HuH-7.5 (cell line): ENCODE data around the gene TMA7B.
A peak's percentile ranks its signal among the peaks of the same experiment; 100 is the strongest.
"Not testable (repeated sequence)": the region's sequence is repeated elsewhere in the genome, so short reads cannot be mapped to it uniquely, and the experiment has no call there.

Experiments used
- DNase-seq: peaks from one replicate; pipeline ENCODE4 v3.0.0; 2011; ENCODE audit warnings: low spot score

TMA7B gene

DNA sequence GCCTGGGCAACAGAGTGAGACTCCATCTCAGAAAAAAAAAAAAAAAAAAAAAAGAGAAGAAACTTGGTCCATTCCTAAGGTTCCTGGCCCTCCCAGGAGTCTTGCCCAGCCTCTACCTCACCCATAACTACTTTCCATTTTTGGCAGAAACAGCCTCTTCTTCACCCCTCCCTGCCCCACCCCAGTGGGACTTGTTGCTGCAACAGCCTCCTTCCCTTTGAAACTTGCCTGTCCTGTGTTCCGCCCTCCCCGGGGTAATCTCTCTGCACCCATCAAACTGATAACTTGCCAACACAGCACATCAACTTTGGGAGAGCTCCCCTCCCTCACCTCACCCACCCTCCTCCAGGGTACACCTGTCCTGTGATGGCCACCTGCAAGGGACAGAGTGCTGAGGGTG lies 24.5 kb downstream of the TMA7B start:
- DNase-seq, result no peak

DNA sequence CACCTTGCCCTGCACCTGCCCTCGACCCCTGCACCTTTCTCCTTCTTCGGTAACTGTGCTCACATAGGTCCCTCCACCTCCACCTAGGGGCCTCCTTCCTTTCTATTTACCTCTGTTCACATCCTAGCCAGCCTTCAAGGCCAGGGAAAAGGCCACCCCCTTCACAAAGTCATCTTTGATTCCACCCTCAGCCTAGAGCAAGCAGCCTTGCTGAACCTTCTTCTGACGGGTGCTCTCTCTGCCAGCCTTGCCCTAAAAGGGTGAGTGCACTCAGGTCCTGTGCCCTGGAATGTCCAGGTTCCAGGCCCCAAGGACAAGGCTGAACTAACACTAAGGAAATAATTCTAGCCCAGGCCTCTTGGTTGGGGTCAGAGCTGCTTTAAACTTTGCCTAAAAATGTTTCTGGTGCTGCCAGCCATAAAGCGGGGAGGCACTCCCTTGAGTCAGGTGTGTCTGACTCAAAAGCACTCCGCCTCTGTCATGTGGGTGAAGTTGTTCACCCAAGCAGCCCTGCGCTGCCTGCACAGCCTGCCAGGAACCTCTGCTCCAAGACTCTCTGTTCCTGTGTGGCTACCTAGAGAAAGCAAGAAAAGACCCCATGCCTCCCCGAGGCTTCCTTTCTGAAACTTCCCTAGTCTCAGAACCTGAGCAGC lies 25.3 kb downstream of the TMA7B start:
- no peak for DNase-seq

DNA sequence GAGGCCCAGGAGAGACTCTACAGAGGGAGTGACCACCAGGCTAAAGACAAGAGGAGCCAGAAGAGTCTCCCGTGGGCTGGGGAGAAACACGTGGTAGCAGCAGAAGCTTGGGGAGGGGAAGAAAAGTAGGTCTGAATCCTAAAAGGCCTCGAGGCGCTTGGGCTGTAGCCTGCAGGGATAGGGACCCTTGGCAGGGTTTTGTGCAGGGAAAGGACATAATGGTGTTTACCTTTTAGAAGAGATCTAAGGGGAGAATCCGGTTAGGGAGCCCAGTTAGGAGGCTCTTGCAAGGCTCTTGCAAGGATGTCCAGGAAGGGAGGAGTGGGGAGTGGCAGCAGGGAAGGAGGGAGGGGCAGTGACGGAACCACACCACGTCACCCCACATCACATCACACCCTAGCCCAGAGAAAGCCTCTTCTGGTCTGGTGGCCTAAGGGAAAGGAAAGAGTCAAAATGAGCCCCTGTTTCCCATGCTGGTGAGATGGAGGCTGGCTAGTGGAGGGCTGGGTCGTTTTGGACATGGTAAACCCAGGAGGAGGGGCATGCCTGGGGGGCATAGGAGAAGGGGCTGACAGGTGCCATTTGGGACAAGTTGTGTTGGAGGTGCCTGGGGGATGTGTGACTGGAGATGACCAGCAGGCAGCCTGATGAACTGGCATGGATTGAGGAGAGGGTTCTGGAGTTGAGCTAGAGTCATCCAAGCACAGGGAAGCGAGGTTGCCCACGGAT lies 28.4 kb downstream of the TMA7B start:
- DNase-seq, result no peak

DNA sequence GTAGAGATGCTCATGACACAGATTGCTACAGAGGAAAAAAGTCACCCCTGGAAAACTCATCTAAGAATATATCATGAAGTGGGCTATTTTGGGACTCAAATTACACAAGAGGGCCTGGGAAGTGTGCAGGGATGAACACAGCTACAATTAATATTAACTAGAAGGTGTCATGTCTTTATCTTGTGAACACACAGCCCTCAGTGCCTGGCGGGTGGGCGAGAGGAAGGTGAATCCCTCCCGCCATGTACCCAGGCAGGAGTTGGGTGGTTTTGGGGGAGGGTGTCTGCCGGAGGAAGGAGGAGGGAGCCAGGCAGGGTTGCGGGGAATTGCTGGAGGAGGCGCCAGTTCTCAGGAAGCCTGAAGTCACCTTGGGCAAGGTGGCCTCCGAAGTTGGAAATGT lies 29.4 kb downstream of the TMA7B start:
- no peak for DNase-seq

DNA sequence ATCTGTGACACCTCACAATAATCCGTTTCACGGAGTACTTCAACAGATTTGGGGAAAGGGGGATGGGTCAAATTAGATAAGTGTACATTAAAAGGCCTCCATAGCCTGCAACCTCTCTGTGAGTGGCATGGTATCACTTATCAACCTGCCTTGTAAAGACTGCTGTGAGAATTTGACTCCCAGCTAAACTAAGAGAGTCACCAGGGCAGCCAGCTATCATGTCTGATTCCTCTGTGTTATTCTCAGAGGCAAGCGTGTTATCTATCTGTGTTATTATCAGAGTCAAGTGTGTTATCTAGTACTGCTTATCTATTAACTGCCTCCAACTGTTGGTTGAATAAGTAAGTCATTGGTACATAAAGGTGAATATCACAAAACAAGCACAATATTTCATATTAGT lies 30.5 kb downstream of the TMA7B start:
- DNase-seq, result no peak

DNA sequence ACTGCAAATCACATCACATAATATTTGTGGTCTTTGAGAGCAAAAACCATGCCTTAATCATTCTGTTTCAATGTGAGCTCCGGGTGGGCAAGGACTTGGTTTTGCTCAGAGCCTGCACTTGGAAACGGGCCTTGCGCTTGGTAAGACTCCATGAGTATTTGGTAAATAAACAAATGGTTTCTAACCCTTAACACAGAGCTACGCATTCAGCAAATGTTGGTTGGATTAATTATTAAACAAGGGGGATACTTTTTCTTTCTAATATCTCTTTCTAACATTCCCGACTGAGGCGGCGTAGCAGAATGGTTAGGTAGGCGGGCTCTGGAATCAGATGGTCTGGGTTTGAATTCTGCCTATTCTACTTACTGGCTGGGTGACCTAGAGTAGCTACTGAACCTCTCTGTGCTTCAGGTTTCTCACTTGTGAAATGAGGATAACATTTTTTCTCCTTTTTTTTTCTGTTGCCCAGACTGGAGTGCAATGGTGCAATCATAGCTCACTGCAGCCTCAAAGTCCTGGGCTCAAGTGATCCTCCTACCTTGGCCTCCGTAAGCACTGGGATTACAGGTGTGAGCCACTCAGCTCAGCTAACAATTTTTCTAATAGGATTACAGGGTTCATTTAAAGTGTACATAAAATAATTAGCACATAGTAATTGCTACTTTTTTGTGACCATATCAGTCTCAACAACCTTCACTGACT lies 31.1 kb downstream of the TMA7B start:
- DNase-seq, result no peak

DNA sequence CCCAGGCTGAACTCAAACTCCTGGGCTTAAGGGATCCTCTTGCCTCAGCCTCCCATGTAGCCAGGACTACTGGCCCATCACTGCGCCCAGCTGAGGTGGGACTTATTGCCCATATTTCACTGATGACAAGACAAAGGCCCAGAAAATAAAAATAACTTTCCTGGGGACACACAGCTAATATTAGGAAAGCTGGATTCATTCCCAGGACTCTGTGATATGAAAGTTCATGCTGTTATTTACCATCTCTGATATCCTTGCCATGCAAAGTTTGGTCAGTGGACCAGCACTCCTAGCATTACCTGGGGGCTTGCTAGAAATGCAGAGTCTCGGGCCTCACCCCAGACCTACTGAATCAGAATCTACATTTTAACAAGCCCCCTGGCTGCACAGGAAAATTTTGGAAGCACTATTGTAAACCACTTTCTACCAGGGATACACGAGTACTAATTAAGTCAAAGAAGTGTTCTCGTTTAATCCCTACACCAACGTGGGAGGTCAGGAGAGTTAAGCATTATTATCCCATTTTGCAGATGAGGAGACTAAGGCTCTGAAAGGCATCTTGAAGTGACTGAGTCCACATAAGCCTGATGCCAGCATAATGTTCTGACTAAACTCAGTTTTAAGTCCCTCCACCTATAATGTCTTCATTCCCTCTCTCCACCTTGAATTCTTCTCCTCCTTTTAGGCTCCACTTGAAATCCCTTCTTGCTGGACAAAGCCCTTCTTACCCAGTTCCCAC lies 32.1 kb downstream of the TMA7B start:
- DNase-seq, result no peak

DNA sequence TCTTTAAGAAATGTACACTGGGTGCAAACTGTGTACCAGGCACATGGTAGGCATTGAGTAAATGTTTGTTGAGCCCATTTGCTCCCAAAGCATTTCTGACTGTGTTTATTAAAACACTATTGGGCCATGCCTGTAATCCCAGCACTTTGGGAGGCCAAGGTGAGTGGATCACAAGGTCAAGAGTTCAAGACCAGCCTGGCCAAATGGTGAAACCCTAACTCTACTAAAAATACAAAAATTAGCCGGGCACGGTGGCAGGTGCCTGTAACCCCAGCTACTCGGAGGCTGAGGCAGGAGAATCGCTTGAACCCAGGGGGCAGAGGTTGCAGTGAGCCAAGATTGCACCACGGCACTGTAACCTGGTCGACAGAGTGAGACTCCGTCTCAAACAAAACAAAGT lies 32.7 kb downstream of the TMA7B start:
- DNase-seq, result not testable (repeated sequence)

DNA sequence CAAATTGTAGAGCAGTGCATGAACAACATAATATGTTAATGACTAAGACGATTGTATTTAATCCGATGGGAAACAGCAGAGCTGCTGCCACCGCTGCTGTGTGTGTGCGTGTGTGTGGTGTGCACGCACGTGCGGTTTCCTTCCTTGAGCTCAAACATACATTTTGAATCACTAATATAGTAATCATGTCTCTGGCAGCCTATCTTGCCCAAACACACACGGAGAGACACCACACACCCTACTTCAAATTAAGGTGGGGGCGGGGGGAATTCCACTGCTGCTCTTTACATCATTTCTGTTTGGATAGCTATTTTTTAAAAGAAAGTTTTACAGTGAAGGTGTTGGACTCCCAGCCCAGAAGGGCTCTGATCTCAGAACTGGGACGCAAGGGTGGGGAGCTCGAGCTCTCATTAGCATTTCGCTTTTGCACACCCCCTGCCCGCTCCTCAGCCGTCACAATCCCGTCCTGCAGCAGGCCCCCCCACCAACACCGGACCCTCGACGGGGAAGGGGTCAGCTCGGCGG lies 33.9 kb downstream of the TMA7B start:
- no peak for DNase-seq

DNA sequence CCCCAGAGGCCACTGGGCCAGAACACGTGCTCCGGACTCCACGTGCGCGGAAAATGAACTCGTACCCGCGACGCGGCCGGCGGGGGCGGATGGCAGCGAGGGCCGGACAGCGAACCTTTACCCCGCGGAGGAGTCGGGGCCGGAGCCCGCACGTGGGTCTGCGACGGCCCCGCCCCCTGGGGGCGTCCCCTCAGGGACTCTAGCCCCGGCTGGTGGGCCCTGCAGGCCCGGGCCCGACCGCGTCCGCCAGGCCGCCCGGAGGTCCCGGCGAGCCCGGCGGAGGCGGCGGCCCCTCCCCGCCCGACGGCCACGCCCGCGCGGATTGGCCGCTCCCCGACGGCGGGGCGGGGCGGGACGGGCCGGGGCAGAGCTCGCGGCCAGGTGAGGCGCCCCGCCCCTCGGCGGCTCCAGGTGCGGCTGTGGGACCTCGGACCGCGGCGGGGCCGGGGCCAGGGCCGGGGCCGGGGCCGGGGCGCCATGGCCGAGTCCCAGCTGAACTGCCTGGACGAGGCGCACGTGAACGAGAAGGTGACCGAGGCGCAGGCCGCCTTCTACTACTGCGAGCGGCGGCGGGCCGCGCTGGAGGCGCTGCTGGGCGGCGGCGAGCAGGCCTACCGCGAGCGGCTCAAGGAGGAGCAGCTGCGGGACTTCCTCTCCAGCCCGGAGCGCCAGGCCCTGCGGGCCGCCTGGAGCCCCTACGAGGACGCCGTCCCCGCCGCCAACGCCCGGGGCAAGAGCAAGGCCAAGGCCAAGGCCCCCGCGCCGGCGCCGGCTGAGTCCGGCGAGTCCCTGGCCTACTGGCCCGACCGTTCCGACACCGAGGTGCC lies 34.6 kb downstream of the TMA7B start, which contains the start of gene FAM83F:
Gene FAM83F, plus strand, starts transcription at position 389 of the 827 bp plus-strand sequence. Its CDS starts 89 bp downstream, at position 478.
- DNase-seq, result no peak

DNA sequence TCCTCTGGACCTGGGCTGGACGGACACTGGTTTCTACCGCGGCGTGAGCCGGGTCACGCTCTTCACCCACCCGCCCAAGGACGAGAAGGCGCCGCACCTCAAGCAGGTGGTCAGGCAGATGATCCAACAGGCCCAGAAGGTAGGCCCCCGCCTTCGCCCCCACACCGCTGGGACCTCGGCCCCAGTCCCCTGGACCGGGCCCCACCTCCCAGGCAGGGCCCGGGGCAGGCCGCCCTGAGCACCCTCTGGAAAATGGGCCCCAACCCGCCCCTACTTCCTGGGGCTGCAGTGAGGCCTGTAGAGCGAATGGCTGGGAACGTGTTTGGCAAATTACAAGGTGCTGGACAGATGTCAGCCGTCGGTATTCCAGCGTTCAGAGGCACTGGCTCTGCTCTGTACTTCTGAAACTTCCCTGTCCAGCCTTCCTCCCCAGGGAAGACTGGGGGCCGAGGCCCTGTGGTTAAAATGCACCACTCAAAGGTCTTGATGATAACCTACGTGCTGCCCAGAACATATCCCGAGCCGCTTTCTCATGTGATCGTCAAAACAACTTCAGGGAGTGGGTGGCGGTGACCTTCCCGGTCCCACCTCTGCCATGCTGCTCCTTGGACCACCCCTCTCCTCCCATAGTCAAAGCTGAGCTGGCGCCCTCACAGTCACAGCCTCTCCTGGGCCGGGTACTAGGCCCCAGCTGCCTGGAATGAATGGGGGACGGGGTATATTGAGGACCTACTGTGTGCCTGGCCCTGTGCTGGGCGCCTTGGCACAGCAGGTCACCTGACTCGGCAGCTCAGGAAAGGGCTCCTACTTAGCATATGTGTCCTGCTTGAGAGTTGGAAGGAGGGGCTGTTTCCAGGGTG lies 35.4 kb downstream of the TMA7B start:
- DNase-seq, result no peak

DNA sequence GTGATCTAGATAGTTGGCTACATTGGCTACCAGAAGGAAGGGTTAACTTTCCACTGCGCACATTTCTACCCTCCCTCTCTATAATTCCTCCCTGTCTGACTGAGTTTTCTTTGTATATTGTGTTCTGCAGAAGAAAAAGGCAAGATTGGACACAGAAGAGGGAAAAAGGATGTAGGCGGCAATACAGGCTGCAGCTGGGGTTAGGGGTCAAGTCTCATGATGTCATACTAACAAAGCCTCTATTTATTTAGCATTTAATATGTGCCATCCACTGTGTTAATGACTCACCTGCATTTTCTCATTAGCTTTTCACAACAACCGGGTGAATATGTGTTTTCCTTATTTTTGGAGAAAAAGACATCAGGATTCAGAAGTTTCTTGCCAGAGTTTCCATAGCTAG lies 36.5 kb downstream of the TMA7B start:
- DNase-seq, result no peak

DNA sequence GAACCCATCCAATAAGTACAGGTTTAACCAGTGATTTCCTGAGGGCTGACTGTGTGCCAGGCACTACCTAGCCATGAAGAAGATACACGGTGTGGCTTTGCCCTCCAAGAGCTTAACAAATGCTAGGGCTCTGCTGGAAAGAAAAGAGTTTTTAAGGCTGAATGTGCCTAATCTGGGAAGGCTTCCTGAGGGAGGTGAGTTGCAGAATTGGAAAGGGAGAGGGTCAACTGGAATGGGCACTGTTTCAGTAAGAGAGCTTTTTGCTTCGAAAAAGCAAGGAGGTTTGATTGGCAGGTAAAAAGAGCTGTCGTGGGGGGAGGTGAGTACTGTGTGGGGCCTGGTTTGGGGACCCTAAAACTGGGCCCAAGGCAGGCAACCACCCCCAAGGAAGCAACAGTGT lies 37.2 kb downstream of the TMA7B start:
- DNase-seq, result no peak

DNA sequence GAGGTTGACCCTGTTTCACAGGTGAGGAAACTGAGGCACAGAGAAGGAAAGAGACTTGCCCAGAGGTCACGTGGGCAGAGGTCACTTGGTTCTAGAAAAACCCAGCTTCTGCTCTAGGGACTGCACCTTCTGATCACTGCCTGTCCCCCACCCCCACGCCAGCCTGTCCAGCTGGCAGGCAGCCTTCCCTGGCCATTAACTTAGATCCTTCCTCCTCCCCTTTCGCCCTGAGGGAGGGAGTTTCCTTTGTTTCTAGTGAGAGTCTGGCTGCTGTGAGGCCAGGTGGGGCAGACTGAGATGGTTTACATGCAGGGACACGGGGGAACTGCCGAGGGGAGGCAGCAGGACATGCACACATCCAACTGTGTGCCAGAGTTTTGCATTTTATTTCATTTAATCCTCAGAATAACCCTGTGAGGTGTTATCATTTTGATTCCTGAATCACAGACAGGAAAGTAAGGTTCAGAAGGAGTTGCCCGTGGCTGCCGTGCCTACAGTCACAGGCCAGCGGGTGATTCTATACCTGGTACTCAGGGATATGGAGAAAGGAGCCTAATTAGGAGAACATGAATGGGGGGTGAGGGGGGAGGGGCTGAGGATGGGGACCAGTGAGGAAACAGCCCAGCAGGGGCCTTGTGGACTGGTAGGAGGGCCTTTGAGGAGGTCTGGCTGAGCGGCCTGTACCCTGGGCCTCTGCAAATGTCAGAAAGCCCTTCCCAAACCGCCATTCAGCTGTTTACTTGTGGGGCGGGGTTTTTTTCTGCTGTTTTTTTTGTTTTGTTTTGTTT lies 37.9 kb downstream of the TMA7B start:
- DNase-seq, result peak; percentile 40

DNA sequence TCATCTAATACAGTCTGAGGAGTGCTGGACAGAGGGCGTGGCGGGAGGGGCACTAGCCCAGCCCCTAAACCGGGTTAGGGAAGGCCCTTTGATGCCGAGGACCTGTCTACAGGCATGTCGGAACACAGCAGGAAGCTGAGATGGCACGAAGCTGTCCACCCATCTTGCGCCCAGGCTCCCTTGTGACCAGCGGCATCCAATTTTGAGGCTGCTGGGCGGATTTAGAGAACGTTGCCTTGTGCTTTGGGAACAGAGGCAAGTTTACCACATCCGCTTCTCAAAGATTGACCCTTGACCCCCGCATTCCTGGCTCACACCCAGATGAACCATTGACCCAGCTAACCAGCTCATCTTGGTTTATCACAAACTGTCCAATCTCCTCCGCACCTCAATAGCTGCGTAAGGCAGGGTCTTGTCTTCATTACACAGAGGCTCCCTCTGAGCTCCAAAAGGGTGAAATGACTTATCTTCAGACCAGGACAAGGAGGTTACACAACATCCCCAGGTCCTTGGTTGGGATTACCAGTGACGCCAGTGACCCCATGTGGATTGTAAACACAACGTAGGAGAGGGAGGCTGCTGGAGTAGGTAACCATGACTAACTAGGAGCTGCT lies 39.1 kb downstream of the TMA7B start:
- DNase-seq, result peak; percentile 82

DNA sequence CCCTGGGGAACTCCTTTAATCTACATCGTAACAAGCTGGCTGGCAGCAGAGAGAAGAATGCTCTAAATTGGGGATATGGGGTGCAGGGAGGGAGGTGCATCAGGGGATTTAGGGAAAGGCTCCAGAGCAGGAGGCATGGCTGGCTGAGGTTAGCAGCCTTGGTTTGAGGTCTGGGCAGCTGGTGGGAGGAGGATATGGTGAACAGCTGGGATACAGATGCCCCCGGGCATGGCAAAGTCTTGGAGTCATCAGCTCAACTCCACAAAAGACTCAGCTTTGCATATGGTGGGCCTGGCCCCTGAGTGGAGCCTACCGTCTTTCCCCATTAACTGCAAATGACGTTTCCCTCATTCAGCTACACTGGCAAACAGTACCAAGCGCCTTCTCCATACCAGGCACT lies 40.0 kb downstream of the TMA7B start:
- DNase-seq, result no peak

DNA sequence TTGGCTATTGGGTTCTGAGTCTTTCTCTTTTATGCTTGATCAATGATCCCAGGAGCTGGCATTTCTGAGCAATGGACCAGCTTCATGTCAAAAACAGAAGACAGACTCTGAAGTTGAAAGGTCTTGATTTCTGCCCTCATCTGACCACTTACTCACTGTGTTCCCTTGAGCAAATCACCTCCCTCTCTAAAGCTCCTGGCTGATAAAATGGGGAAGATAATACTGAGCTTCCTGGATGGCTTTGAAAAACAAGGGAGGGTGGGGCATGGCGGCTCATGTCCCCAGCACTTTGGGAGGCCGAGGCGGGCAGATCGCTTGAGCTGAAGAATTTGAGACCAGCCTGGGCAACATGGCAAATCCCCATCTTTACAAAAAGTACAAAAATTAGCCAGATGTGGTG lies 40.9 kb downstream of the TMA7B start:
- DNase-seq, result no peak

DNA sequence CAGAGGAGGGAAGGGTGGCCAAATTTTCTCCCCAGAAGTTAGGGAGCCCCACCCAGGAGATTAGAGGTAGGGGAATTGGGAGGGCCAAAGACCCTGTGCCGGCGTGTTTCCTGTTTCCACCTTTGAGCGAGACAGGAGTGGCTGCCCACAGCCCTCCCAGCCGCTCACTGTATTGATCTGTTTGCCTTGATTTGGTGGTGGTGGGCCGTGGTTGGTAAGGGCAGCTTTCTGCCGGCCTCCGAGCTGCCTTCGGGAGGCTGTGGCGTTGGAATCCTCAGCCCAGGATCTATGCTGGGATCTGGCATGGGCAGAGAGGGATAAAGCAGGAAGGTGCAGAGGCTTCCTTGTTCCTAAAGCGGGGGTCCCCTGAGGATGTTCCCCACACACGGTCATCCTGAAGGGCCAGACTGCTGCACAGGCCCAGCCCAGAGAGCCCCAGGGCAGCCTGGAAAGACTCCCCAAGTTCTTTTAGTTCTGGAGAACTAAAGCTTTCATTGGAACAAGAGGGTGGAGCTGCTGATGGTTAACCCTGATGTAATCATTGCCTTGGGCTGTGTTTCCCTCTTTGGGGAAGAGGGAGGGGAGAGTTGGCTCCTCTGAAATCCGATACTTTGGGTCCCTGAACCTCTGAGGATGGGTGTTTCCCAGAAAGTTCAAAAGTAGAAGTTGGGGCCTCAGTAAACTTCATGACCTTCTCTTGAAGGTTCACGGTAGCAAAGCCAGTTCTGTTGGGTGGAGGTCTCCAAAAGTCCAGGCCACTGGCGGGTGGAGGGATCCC lies 41.8 kb downstream of the TMA7B start:
- peak; percentile 43 for DNase-seq
